ENCODE measurements around the gene CMTM4.
"Not testable (repeated sequence)": the region's sequence is repeated elsewhere in the genome, so short reads cannot be mapped to it uniquely, and the experiment has no call there.

DNA sequence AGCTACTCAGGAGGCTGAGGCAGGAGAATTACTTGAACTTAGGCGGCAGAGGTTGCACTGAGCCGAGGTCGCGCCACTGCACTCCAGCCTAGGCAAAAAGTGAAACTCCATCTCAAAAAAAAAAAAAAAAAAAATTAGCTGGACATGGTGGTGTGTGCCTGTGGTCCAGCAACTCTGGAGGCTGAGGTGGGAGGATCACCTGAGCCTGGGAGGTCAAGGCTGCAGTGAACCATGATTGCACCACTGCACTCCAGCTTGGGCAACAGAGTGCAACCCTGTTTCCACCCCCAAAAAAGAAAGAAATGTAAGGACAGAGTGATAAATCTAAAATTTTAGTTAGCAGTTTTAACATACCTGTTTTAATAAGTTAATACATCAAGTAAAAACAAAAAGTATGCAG lies 100.0 kb downstream of the CMTM4 start:
- TF ChIP-seq, protein P1, sequence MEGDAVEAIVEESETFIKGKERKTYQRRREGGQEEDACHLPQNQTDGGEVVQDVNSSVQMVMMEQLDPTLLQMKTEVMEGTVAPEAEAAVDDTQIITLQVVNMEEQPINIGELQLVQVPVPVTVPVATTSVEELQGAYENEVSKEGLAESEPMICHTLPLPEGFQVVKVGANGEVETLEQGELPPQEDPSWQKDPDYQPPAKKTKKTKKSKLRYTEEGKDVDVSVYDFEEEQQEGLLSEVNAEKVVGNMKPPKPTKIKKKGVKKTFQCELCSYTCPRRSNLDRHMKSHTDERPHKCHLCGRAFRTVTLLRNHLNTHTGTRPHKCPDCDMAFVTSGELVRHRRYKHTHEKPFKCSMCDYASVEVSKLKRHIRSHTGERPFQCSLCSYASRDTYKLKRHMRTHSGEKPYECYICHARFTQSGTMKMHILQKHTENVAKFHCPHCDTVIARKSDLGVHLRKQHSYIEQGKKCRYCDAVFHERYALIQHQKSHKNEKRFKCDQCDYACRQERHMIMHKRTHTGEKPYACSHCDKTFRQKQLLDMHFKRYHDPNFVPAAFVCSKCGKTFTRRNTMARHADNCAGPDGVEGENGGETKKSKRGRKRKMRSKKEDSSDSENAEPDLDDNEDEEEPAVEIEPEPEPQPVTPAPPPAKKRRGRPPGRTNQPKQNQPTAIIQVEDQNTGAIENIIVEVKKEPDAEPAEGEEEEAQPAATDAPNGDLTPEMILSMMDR (IDR thresholded peaks at IDR 0.05), result not testable (repeated sequence)
- TF ChIP-seq EP300, POLR2AphosphoS5 (IDR thresholded peaks at IDR 0.05): not testable (repeated sequence)

Measured in gastroesophageal sphincter (tissue), 3 donors.